Measurements from ENCODE around the gene ECE1. TPM values are rescaled to one million over a fixed set of nuclear protein-coding genes. Genes with fewer than 3 reads are reported as not detected.

The ECE1 gene
- total and polyA plus RNA-seq, 2 of the 13 experiments (the other 11 are each of a cell fraction or from before 2014, with no cell fraction given), result 13.5 to 21.2 TPM

GRCh38 chr1:21251773-21252471, 38.3 kb downstream of the ECE1 start (continued):
- no peak for TF ChIP-seq ZNF703 (CRISPR knock-in tag; IDR thresholded peaks at IDR 0.05; ENCODE audit: borderline replicate concordance)
- no peak for TF ChIP-seq ATRX (CRISPR knock-in tag; IDR thresholded peaks at IDR 0.05; ENCODE audit: borderline replicate concordance)
- TF ChIP-seq SMYD3 (CRISPR knock-in tag; IDR thresholded peaks at IDR 0.05), result no peak
- TF ChIP-seq ZMYM3 (CRISPR knock-in tag; IDR thresholded peaks at IDR 0.05), result peak; percentile 72; the same call in 1 of the 2 replicates
- TF ChIP-seq ZNF12 (CRISPR knock-in tag; IDR thresholded peaks at IDR 0.05), result no peak
- peak; percentile 44; the same call in 1 of the 2 replicates for TF ChIP-seq ZFX (CRISPR knock-in tag; IDR thresholded peaks at IDR 0.05; ENCODE audit: low read depth)
- no peak; the same call in 1 of the 2 replicates for TF ChIP-seq GATAD1 (CRISPR knock-in tag; IDR thresholded peaks at IDR 0.05)
- TF ChIP-seq POLR2AphosphoS5 (IDR thresholded peaks at IDR 0.05; ENCODE audit: low read depth, low read length), result no peak
- no peak for TF ChIP-seq BCLAF1 (IDR thresholded peaks at IDR 0.05)
- TF ChIP-seq ZNF577 (CRISPR knock-in tag; IDR thresholded peaks at IDR 0.05; ENCODE audit: borderline replicate concordance, low read depth), result no peak
- peak; percentile 76; the same call in 1 of the 2 replicates for TF ChIP-seq MLX (CRISPR knock-in tag; IDR thresholded peaks at IDR 0.05)
- no peak for TF ChIP-seq FOXC1 (CRISPR knock-in tag; IDR thresholded peaks at IDR 0.05; ENCODE audit: borderline replicate concordance)
- TF ChIP-seq ZFP1 (CRISPR knock-in tag; IDR thresholded peaks at IDR 0.05), result 0 out of 2 replicates have a peak, but pooled peaks have one; percentile 35
- TF ChIP-seq MED1 (CRISPR knock-in tag; IDR thresholded peaks at IDR 0.05), result peak; percentile 87
- no peak for TF ChIP-seq ELK4 (CRISPR knock-in tag; IDR thresholded peaks at IDR 0.05; ENCODE audit: borderline replicate concordance)
- TF ChIP-seq ZNF761 (CRISPR knock-in tag; conservative IDR thresholded peaks at IDR 0.05), result no peak
- TF ChIP-seq PTBP1 (IDR thresholded peaks at IDR 0.05; ENCODE audit: low read depth, low read length, poor library complexity, severe bottlenecking), result no peak
- TF ChIP-seq IRX3 (CRISPR knock-in tag; IDR thresholded peaks at IDR 0.05; ENCODE audit: borderline replicate concordance, low read depth), result no peak
- TF ChIP-seq IKZF4 (CRISPR knock-in tag; IDR thresholded peaks at IDR 0.05; ENCODE audit: borderline replicate concordance, low read depth, not compliant biosample characterization), result no peak
- TF ChIP-seq GTF3A (CRISPR knock-in tag; conservative IDR thresholded peaks at IDR 0.05), result no peak
- TF ChIP-seq PRDM4 (CRISPR knock-in tag; IDR thresholded peaks at IDR 0.05; ENCODE audit: borderline replicate concordance), result no peak
- TF ChIP-seq TFAP4 (IDR thresholded peaks at IDR 0.05; ENCODE audit: borderline replicate concordance, low read depth), result peak; percentile 29; the same call in 1 of the 2 replicates

All from HepG2 (cell line).